ENCODE measurements around the gene MLPH. TPM values are rescaled to one million over a fixed set of nuclear protein-coding genes. Genes with fewer than 3 reads are reported as not detected.

The MLPH gene
- polyA plus RNA-seq, 1 of the 3 experiments (the other 2 are of a cell fraction): 93.6 TPM

- Histone ChIP-seq H4K20me1 (ENCODE audit: insufficient read depth) (no peaks in the 10 kb centered on the region), H2AFZ (ENCODE audit: low read depth) (no peak overlapping the region), H3K27ac (ENCODE audit: low read depth in 2 of 2, low read length in 1 of 2) (peak overlapping the region; percentile 91 to 97), H3F3A (replicated peaks; ENCODE audit: insufficient read depth) (peaks cover 7% of the 10 kb centered on the region), H3K4me3 (ENCODE audit: low read depth in 2 of 2, low read length in 1 of 2) (peak overlapping the region; percentile 67 to 68), H3K4me1 (ENCODE audit: control insufficient read depth in 1 of 2, insufficient read depth in 2 of 2, low read depth in 1 of 2, low read length in 1 of 2) (peaks cover 8 to 18% of the 10 kb centered on the region in 2 experiments; a peak in 3 of 4 replicates), H3K36me3 (replicated peaks in 1 of 2; ENCODE audit: control insufficient read depth in 1 of 2, insufficient read depth in 2 of 2, low read length in 1 of 2) (no peaks in the 10 kb centered on the region), H3K79me2 (ENCODE audit: insufficient read depth) (no peaks in the 10 kb centered on the region), H3K4me2 (peak overlapping the region; percentile 89), H3K9me2 (no peaks in the 10 kb centered on the region), H3K27me3 (ENCODE audit: insufficient read depth) (no peaks in the 10 kb centered on the region), H3K9ac (peak overlapping the region; percentile 98), H3K9me3 (no peaks in the 10 kb centered on the region)
- peak; percentile 51 for DNase-seq
- WGBS (ENCODE audit: low lambda C conversion rate): 83% methylated on average over 12 of the region's 12 CpGs
- TF ChIP-seq TAF1 (IDR thresholded peaks at IDR 0.05; ENCODE audit: borderline replicate concordance, low read depth, low read length): no peak
- TF ChIP-seq MAX (IDR thresholded peaks at IDR 0.05; ENCODE audit: low read depth): no peak
- TF ChIP-seq NRF1 (IDR thresholded peaks at IDR 0.05; ENCODE audit: low read depth, low read length): no peak
- no peak for TF ChIP-seq MXI1 (IDR thresholded peaks at IDR 0.05; ENCODE audit: low read depth, low read length)
- TF ChIP-seq POLR2AphosphoS5 (IDR thresholded peaks at IDR 0.05; ENCODE audit: low read depth, low read length): no peak
- TF ChIP-seq USF2 (IDR thresholded peaks at IDR 0.05; ENCODE audit: borderline replicate concordance, low read depth, low read length): no peak
- TF ChIP-seq JUND (IDR thresholded peaks at IDR 0.05): no peak
- TF ChIP-seq SMC3 (IDR thresholded peaks at IDR 0.05; ENCODE audit: low read depth, low read length): no peak
- TF ChIP-seq ZBTB33 (IDR thresholded peaks at IDR 0.05; ENCODE audit: borderline replicate concordance, low read depth): no peak
- TF ChIP-seq GABPA (IDR thresholded peaks at IDR 0.05; ENCODE audit: low read depth): no peak
- TF ChIP-seq RAD21 (IDR thresholded peaks at IDR 0.05; ENCODE audit: low read length): no peak
- no peak for TF ChIP-seq PBX3 (IDR thresholded peaks at IDR 0.05)
- no peak for TF ChIP-seq EZH2phosphoT487 (IDR thresholded peaks at IDR 0.05; ENCODE audit: borderline replicate concordance, low read depth)
- no peak for TF ChIP-seq FOXM1 (IDR thresholded peaks at IDR 0.05; ENCODE audit: low read depth)
- CTCF ChIA-PET: interaction anchor here (1.0 to 5.6 kb wide), 7 partner anchors 9 to 352 kb away, joined by 4 to 49 read pairs (median 6); partner anchors contain the start of gene COL6A3
- POLR2A ChIA-PET: no interaction called here
Measured at GRCh38 chr2:237474442-237474911, 12.6 kb upstream of the MLPH start.
